ENCODE results near the gene PLA2G5. TPM values are rescaled to one million over a fixed set of nuclear protein-coding genes. Genes with fewer than 3 reads are reported as not detected.

PLA2G5 gene
- total and polyA plus RNA-seq, 9 of the 15 experiments (the other 6 are each of a cell fraction or from before 2014, with no cell fraction given): not detected

- no TSS peak for BruUV-seq (replicated peaks)
- intact Hi-C loops (cut with micrococcal nuclease): no loop called here
- in situ Hi-C loops (cut with MboI): no loop called here
- Histone ChIP-seq H3K9ac (ENCODE audit: insufficient read depth in 1 of 2, low read depth in 2 of 2, low read length in 2 of 2) (no peak overlapping the region), H2AFZ (ENCODE audit: low read depth, low read length) (no peak overlapping the region), H3K27ac (ENCODE audit: extremely low read depth, low read depth, low read length) (no peak overlapping the region), H3K79me2 (ENCODE audit: control insufficient read depth, insufficient read depth, low read length) (no peaks in the 10 kb centered on the region), H3K4me3 (no peak overlapping the region), H3K4me1 (replicated peaks in 1 of 2; ENCODE audit: control insufficient read depth in 2 of 2, insufficient read depth in 2 of 2, low read length in 2 of 2) (no peaks in the 10 kb centered on the region), H3K9me3 (replicated peaks; ENCODE audit: control insufficient read depth, insufficient read depth, low read depth, low read length) (no peaks in the 10 kb centered on the region), H3K27me3 (ENCODE audit: control insufficient read depth in 2 of 2, insufficient read depth in 2 of 2, low read length in 2 of 2) (peaks cover 27 to 62% of the 10 kb centered on the region in 2 experiments; a peak in 4 of 5 replicates), H3K9me1 (ENCODE audit: control insufficient read depth, insufficient read depth, low read length) (no peaks in the 10 kb centered on the region), H3K4me2 (ENCODE audit: insufficient read depth, low read length) (no peak overlapping the region), H3K36me3 (ENCODE audit: control insufficient read depth, insufficient read depth, low read length) (no peaks in the 10 kb centered on the region), H4K20me1 (replicated peaks; ENCODE audit: control insufficient read depth, insufficient read depth, low read length) (no peaks in the 10 kb centered on the region)
- no peak for DNase-seq (ENCODE audit: extremely low read depth in 1 of 4, low spot score in 3 of 4)
- ATAC-seq: no peak
- TF ChIP-seq CREB3L1 (IDR thresholded peaks at IDR 0.05; ENCODE audit: borderline replicate concordance, low read depth) (no peak), E4F1 (CRISPR knock-in tag; IDR thresholded peaks at IDR 0.05; ENCODE audit: borderline replicate concordance) (no peak), ELF2 (CRISPR knock-in tag; IDR thresholded peaks at IDR 0.05) (no peak), NR2F6 (CRISPR knock-in tag; IDR thresholded peaks at IDR 0.05) (no peak), STAT5A (IDR thresholded peaks at IDR 0.05; ENCODE audit: borderline replicate concordance, low read length) (no peak), ZNF280A (IDR thresholded peaks at IDR 0.05; ENCODE audit: low read depth, partially characterized antibody) (no peak), ZNF282 (CRISPR knock-in tag; IDR thresholded peaks at IDR 0.05) (no peak), ZNF316 (IDR thresholded peaks at IDR 0.05) (no peak), ZC3H8 (IDR thresholded peaks at IDR 0.05) (no peak), XRCC5 (IDR thresholded peaks at IDR 0.05; ENCODE audit: low read depth, low read length) (no peak), ZEB2 (IDR thresholded peaks at IDR 0.05) (no peak), ZNF274 (IDR thresholded peaks at IDR 0.05; ENCODE audit: borderline replicate concordance, low read depth, low read length) (no peak), NCOA4 (IDR thresholded peaks at IDR 0.05; ENCODE audit: partially characterized antibody) (no peak), BCOR (IDR thresholded peaks at IDR 0.05) (no peak), LARP7 (IDR thresholded peaks at IDR 0.05) (no peak), KLF1 (tag; IDR thresholded peaks at IDR 0.05) (no peak), ZNF583 (CRISPR knock-in tag; IDR thresholded peaks at IDR 0.05) (no peak), ZNF431 (CRISPR knock-in tag; IDR thresholded peaks at IDR 0.05) (no peak)
- FAIRE-seq: no peak
- POLR2A ChIA-PET: interaction anchor here (0.5 to 0.7 kb wide), 2 partner anchors 15 to 1080 kb away, joined by 3 read pairs; no protein-coding TSS in a partner anchor
- WGBS (ENCODE audit: insufficient coverage, low coverage, missing lambda C conversion rate): 2% methylated on average over 20 of the region's 20 CpGs
- CTCF ChIA-PET (ENCODE audit: low intra/inter-chr PET ratio): no interaction called here
Measured at GRCh38 chr1:20080441-20081352, 10.7 kb downstream of the PLA2G5 start.

Data from K562 (cell line).